ENCODE measurements around the gene IFT88.
"Not testable (repeated sequence)": the region's sequence is repeated elsewhere in the genome, so short reads cannot be mapped to it uniquely, and the experiment has no call there.

The IFT88 gene

DNA sequence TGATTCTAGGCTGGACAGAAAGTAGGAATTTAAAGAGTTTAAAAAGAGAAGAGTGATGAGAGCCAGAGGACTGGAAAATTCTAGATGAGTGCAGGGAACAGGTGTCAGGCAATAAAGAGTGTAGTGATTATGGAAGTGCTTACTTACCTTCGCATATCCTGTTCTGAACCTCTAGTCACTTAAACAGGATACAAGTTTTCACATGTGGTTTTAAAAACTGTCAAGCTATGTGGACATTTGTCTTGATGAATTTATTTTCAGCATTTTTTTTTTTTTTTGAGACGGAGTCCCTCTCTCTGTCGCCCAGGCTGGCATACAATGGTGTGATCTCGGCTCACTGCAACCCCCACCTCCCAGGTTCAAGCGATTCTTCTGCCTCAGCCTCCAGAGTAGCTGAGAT, 102.2 kb downstream of the IFT88 start:
- no peak overlapping the region for H3K27ac ChIP-seq
- no peak overlapping the region for H3K4me3 ChIP-seq (ENCODE audit: low read depth in 1 of 2, low read length in 1 of 2)
- H3K4me1 ChIP-seq (ENCODE audit: control insufficient read depth in 1 of 2, insufficient read depth in 1 of 2, low read depth in 1 of 2, low read length in 1 of 2): no peaks in the 10 kb centered on the region
- H3K9me3 ChIP-seq: no peaks in the 10 kb centered on the region
- TF ChIP-seq, protein P1, sequence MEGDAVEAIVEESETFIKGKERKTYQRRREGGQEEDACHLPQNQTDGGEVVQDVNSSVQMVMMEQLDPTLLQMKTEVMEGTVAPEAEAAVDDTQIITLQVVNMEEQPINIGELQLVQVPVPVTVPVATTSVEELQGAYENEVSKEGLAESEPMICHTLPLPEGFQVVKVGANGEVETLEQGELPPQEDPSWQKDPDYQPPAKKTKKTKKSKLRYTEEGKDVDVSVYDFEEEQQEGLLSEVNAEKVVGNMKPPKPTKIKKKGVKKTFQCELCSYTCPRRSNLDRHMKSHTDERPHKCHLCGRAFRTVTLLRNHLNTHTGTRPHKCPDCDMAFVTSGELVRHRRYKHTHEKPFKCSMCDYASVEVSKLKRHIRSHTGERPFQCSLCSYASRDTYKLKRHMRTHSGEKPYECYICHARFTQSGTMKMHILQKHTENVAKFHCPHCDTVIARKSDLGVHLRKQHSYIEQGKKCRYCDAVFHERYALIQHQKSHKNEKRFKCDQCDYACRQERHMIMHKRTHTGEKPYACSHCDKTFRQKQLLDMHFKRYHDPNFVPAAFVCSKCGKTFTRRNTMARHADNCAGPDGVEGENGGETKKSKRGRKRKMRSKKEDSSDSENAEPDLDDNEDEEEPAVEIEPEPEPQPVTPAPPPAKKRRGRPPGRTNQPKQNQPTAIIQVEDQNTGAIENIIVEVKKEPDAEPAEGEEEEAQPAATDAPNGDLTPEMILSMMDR (IDR thresholded peaks at IDR 0.05): no peak
- H3K36me3 ChIP-seq: no peaks in the 10 kb centered on the region
- no peaks in the 10 kb centered on the region for H3K27me3 ChIP-seq

DNA sequence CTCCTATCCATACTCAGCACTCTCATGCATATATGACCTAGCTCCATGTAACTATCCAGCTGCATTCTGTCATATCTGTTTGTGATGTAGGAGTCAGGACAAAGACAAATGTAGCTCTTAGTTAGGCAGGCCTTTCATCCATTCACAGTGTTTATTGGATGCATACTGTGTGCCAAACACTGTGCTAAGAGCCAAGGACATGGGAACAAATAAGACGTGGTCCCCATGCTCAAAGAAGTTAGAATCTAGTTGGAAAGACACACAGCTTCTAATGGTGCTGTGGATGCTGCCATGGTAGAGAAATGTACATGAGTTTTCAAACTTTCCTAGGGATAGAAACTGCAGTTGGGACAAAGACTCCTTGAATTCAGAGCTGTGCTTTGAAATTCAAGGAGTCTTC, 104.8 kb downstream of the IFT88 start:
- TF ChIP-seq, protein P1 (IDR thresholded peaks at IDR 0.05): no peak
- Histone ChIP-seq H3K4me3 (ENCODE audit: low read depth in 1 of 2, low read length in 1 of 2) (no peak overlapping the region), H3K27ac (no peak overlapping the region), H3K9me3 (no peaks in the 10 kb centered on the region), H3K36me3 (no peaks in the 10 kb centered on the region), H3K4me1 (ENCODE audit: control insufficient read depth in 1 of 2, insufficient read depth in 1 of 2, low read depth in 1 of 2, low read length in 1 of 2) (no peaks in the 10 kb centered on the region), H3K27me3 (no peaks in the 10 kb centered on the region)

DNA sequence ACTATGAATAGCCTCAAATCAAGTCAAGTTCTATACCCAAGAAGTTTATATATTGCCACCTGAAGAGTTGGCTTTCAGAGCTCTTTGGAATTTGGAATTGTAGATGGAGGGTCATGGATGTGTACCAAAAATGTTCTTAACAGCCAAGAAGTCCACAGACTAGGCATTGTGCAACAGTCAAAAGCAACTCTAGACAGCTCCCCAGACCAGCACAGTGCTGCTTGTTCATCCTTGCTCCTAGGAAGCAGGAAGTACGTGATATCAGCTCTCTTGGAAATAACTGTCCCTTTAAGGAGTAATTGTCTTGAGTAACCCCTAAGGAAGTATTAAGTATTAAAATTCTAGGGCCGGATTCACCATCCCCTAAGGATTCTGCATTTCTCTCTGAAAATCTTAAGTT, 105.8 kb downstream of the IFT88 start:
- no peaks in the 10 kb centered on the region for H3K4me1 ChIP-seq (ENCODE audit: control insufficient read depth in 1 of 2, insufficient read depth in 1 of 2, low read depth in 1 of 2, low read length in 1 of 2)
- H3K4me3 ChIP-seq (ENCODE audit: low read depth in 1 of 2, low read length in 1 of 2): no peak overlapping the region
- no peaks in the 10 kb centered on the region for H3K27me3 ChIP-seq
- H3K27ac ChIP-seq: no peak overlapping the region
- TF ChIP-seq, protein P1 (IDR thresholded peaks at IDR 0.05): no peak
- H3K36me3 ChIP-seq: no peaks in the 10 kb centered on the region
- no peaks in the 10 kb centered on the region for H3K9me3 ChIP-seq

DNA sequence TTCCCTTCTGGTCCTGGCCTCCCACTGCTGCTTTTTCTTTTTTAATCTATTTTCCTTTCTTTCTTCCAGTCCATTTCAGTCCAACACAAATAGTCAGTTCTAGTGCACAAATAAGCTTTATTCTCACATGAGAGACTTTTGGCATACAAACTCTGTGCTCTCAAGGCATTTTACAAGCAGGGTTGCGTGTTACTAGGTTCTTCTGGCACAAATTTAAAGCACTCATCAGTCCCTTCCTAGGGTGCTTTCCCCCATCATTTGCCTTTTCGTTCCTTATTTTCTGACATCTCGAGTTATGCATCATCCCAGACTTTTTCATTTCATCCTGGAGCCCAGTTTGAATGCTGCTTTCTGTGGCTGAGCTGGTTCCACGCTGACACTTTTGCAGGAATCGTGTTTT, 106.8 kb downstream of the IFT88 start:
- no peaks in the 10 kb centered on the region for H3K27me3 ChIP-seq
- H3K36me3 ChIP-seq: no peaks in the 10 kb centered on the region
- no peaks in the 10 kb centered on the region for H3K9me3 ChIP-seq
- H3K27ac ChIP-seq: no peak overlapping the region
- no peak overlapping the region for H3K4me3 ChIP-seq (ENCODE audit: low read depth in 1 of 2, low read length in 1 of 2)
- TF ChIP-seq, protein P1 (IDR thresholded peaks at IDR 0.05): no peak
- H3K4me1 ChIP-seq (ENCODE audit: control insufficient read depth in 1 of 2, insufficient read depth in 1 of 2, low read depth in 1 of 2, low read length in 1 of 2): no peaks in the 10 kb centered on the region

DNA sequence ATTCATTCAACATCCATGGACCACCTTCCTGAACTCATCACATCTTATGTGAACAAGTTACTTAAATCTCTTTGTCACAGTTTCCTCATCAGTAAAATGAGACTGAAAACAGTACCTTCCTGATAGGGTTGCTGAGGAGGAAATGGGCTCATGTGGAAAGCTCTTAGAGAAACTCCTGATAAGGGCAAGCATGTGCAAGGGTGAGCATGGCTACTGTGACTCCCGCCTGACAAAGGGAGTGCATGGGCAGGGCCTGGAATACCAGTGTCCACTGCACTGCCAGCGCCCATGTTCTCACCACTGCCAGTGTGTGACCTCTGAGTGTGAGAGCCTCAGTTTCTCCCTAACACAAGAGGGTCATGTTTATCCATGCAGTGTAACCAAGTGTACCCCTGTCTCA, 109.3 kb downstream of the IFT88 start:
- H3K36me3 ChIP-seq: no peaks in the 10 kb centered on the region
- H3K27ac ChIP-seq: no peak overlapping the region
- TF ChIP-seq, protein P1 (IDR thresholded peaks at IDR 0.05): no peak
- no peaks in the 10 kb centered on the region for H3K4me1 ChIP-seq (ENCODE audit: control insufficient read depth in 1 of 2, insufficient read depth in 1 of 2, low read depth in 1 of 2, low read length in 1 of 2)
- H3K4me3 ChIP-seq (ENCODE audit: low read depth in 1 of 2, low read length in 1 of 2): no peak overlapping the region
- H3K27me3 ChIP-seq: no peaks in the 10 kb centered on the region
- no peaks in the 10 kb centered on the region for H3K9me3 ChIP-seq

DNA sequence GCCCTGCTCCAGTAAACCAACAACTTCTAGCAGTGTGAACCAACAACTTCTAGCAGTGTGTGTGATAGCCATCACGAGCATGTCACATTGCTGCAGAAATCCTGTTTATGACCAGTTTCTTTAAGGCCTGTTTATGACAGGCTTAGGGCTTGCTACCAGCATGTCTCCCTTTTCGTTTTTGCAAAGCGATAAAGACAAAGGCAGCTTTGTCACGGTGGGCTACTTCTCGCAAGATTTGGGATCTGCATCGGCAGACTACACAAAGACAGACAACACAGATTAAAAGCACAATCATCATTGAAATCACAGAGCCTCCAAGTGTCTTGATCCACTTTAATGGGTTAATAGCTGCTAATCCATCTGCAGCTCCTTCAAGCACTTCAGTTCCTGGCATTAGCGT, 111.6 kb downstream of the IFT88 start:
- not testable (repeated sequence) for H3K4me1 ChIP-seq (ENCODE audit: control insufficient read depth in 1 of 2, insufficient read depth in 1 of 2, low read depth in 1 of 2, low read length in 1 of 2)

More for the DNA sequence above, 111.6 kb downstream of the IFT88 start:
- H3K4me3 ChIP-seq (ENCODE audit: low read depth in 1 of 2, low read length in 1 of 2); H3K9me3 ChIP-seq; H3K36me3 ChIP-seq; H3K27me3 ChIP-seq; H3K27ac ChIP-seq: not testable (repeated sequence)
